Endodermal cell (in vitro differentiated cells): Measurements from ENCODE around the gene MEI1. TPM values are rescaled to one million over a fixed set of nuclear protein-coding genes. Genes with fewer than 3 reads are reported as not detected.

Experiments
- DNase-seq: peaks from one replicate; pipeline ENCODE4 v3.0.0-alpha.2; 2017
- H3K27ac ChIP-seq: 2 replicates; pipeline ENCODE4 v1.5.1; 2013; ENCODE audit warnings: mild to moderate bottlenecking, low read depth, low read length, moderate library complexity
- H3K27me3 ChIP-seq: 2 replicates; pipeline ENCODE4 v1.6.1; 2013; ENCODE audit warnings: mild to moderate bottlenecking, low read length, moderate library complexity; ENCODE audit not compliant: insufficient read depth, control insufficient read depth, poor library complexity, severe bottlenecking
- H3K36me3 ChIP-seq: 2 replicates; pipeline ENCODE4 v1.7.0; 2013; ENCODE audit warnings: mild to moderate bottlenecking, low read length, moderate library complexity; ENCODE audit not compliant: control insufficient read depth, insufficient read depth
- H3K4me1 ChIP-seq: one replicate; pipeline ENCODE4 v1.7.0; 2013; ENCODE audit warnings: low read length; ENCODE audit not compliant: control insufficient read depth, insufficient read depth
- H3K4me3 ChIP-seq: 2 replicates; pipeline ENCODE4 v1.5.1; 2013; ENCODE audit warnings: mild to moderate bottlenecking, low read length, moderate library complexity
- H3K9ac ChIP-seq: 2 replicates; pipeline ENCODE4 v1.6.1; 2013; ENCODE audit warnings: mild to moderate bottlenecking, low read length, moderate library complexity; ENCODE audit not compliant: poor library complexity, severe bottlenecking; ENCODE audit errors: extremely low read depth
- H3K9me3 ChIP-seq: 2 replicates; pipeline ENCODE4 v1.6.1; 2013; ENCODE audit warnings: mild to moderate bottlenecking, low read length, moderate library complexity; ENCODE audit not compliant: control insufficient read depth
- H3K27ac Mint-ChIP-seq: 2 replicates; pipeline ENCODE4 v1.8.0; 2020; ENCODE audit warnings: mixed read lengths
- H3K27me3 Mint-ChIP-seq: 2 replicates; pipeline ENCODE4 v1.8.0; 2021; ENCODE audit warnings: mild to moderate bottlenecking, mixed read lengths; ENCODE audit not compliant: insufficient read depth
- H3K36me3 Mint-ChIP-seq: 2 replicates; pipeline ENCODE4 v1.8.0; 2020; ENCODE audit warnings: low read depth, mixed read lengths
- H3K4me1 Mint-ChIP-seq: 2 replicates; pipeline ENCODE4 v1.8.0; 2020; ENCODE audit warnings: mixed read lengths
- H3K4me3 Mint-ChIP-seq: 2 replicates; pipeline ENCODE4 v1.8.0; 2020; ENCODE audit warnings: mild to moderate bottlenecking, moderate library complexity, mixed read lengths
- H3K9me3 Mint-ChIP-seq: 2 replicates; pipeline ENCODE4 v1.8.0; 2020; ENCODE audit warnings: mild to moderate bottlenecking, mixed read lengths
- WGBS, 2 experiments: methylation state at CpG; one replicate each; pipeline versions ENCODE4 v1.1.5 to v1.1.7; 2013; ENCODE audit warnings: missing lambda C conversion rate in 2 of 2, mixed read lengths in 1 of 2; ENCODE audit not compliant: insufficient coverage in 1 of 2, insufficient read length in 1 of 2; 5-methylcytosine and 5-hydroxymethylcytosine counted together
- total RNA-seq, 2 donors: library from RNA; stranded (reverse); fragmentation: NEBNext Ultra II Directional in 1 of 2; extraction: Animal tissue kit (Norgen Biotek cat#: 25700) in 1 of 2; gene quantifications; 2 replicates in 1 of 2; 3 replicates in 1 of 2; pipeline ENCODE4 v1.2.1, GENCODE V29; 2021
- TF ChIP-seq, protein P1 (sequence below): fragments of 200-600 bp; sonication (generic); conservative IDR thresholded peaks from 2 replicates; pipeline ENCODE4 v1.5.0; 2021; ENCODE audit warnings: antibody characterized with exemption, mild to moderate bottlenecking

Gene MEI1
- total RNA-seq, 2 donors from 2014 or later: 1.2 to 1.5 TPM

- Histone ChIP-seq H3K9me3 (no peaks in the 10 kb centered on the region), H3K27me3 (no peaks in the 10 kb centered on the region), H3K36me3 (no peaks in the 10 kb centered on the region), H3K4me1 (peaks cover 11% of the 10 kb centered on the region), H3K9ac (no peak overlapping the region), H3K4me3 (peak overlapping the region; percentile 84), H3K27ac (no peak overlapping the region)
- H3K4me3 Mint-ChIP-seq: peak overlapping the region; percentile 89
- DNase-seq: peak; percentile 72
- peak overlapping the region; percentile 87 for H3K27ac Mint-ChIP-seq
- TF ChIP-seq, protein P1, sequence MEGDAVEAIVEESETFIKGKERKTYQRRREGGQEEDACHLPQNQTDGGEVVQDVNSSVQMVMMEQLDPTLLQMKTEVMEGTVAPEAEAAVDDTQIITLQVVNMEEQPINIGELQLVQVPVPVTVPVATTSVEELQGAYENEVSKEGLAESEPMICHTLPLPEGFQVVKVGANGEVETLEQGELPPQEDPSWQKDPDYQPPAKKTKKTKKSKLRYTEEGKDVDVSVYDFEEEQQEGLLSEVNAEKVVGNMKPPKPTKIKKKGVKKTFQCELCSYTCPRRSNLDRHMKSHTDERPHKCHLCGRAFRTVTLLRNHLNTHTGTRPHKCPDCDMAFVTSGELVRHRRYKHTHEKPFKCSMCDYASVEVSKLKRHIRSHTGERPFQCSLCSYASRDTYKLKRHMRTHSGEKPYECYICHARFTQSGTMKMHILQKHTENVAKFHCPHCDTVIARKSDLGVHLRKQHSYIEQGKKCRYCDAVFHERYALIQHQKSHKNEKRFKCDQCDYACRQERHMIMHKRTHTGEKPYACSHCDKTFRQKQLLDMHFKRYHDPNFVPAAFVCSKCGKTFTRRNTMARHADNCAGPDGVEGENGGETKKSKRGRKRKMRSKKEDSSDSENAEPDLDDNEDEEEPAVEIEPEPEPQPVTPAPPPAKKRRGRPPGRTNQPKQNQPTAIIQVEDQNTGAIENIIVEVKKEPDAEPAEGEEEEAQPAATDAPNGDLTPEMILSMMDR: no peak
- no peaks in the 10 kb centered on the region for H3K9me3 Mint-ChIP-seq
- peaks cover 11% of the 10 kb centered on the region for H3K36me3 Mint-ChIP-seq
- peaks cover 19% of the 10 kb centered on the region for H3K4me1 Mint-ChIP-seq
- no peaks in the 10 kb centered on the region for H3K27me3 Mint-ChIP-seq
- 72% methylated on average over 34 to 38 of the region's 38 CpGs for WGBS, 2 experiments
Measured at GRCh38 chr22:41799486-41800347, 100.4 kb downstream of the MEI1 start.

GRCh38 chr22:41800348-41801146 lies 101.2 kb downstream of the MEI1 start, which contains the start of gene CCDC134:
Gene CCDC134 (plus strand): TSS chr22:41800679. CDS start chr22:41808891, 8,212 bp downstream.
- H3K9me3 ChIP-seq: no peaks in the 10 kb centered on the region
- peak within 1 kb of the TSS; percentile 70 for H3K9ac ChIP-seq
- H3K4me3 Mint-ChIP-seq: peak within 1 kb of the TSS; percentile 89
- peaks cover 11% of the 10 kb centered on the region for H3K36me3 Mint-ChIP-seq
- no peaks in the 10 kb centered on the region for H3K27me3 Mint-ChIP-seq
- H3K4me3 ChIP-seq: peak within 1 kb of the TSS; percentile 84
- H3K27me3 ChIP-seq: no peaks in the 10 kb centered on the region
- TF ChIP-seq, protein P1: no peak
- H3K27ac Mint-ChIP-seq: peak within 1 kb of the TSS; percentile 96
- DNase-seq: peak; percentile 96
- H3K9me3 Mint-ChIP-seq: no peaks in the 10 kb centered on the region
- H3K36me3 ChIP-seq: no peaks in the 10 kb centered on the region
- H3K4me1 Mint-ChIP-seq: peaks cover 19% of the 10 kb centered on the region
- H3K27ac ChIP-seq: peak within 1 kb of the TSS; percentile 57
- peaks cover 11% of the 10 kb centered on the region for H3K4me1 ChIP-seq
- WGBS, 2 experiments: 0 to 2% methylated on average over 28 to 52 of the region's 52 CpGs

- Mint-ChIP-seq H3K9me3 (no peaks in the 10 kb centered on the region), H3K27me3 (no peaks in the 10 kb centered on the region), H3K27ac (peak overlapping the region; percentile 96), H3K4me1 (peaks cover 19% of the 10 kb centered on the region), H3K36me3 (peaks cover 11% of the 10 kb centered on the region), H3K4me3 (peak overlapping the region; percentile 89)
- Histone ChIP-seq H3K36me3 (no peaks in the 10 kb centered on the region), H3K27ac (no peak overlapping the region), H3K9me3 (no peaks in the 10 kb centered on the region), H3K4me1 (peaks cover 11% of the 10 kb centered on the region), H3K9ac (peak overlapping the region; percentile 70), H3K4me3 (peak overlapping the region; percentile 84), H3K27me3 (no peaks in the 10 kb centered on the region)
- TF ChIP-seq, protein P1: no peak
- WGBS, 2 experiments: 34 to 46% methylated on average over 4 of the region's 4 CpGs
- DNase-seq: no peak
Measured at GRCh38 chr22:41801147-41801819, 102.0 kb downstream of the MEI1 start.
